Right kidney (tissue), 1 donor: ENCODE data around the gene CCDC85C.

ENCODE experiments used
- DNase-seq: peaks from one replicate; pipeline ENCODE4 v3.0.0-alpha.2; 2016

CCDC85C gene

GRCh38 chr14:99522025-99522401 lies 82.0 kb downstream of the CCDC85C start:
- DNase-seq, result no peak

- no peak for DNase-seq
Observed at GRCh38 chr14:99521176-99522024, 82.6 kb downstream of the CCDC85C start.

- no peak for DNase-seq
Observed at GRCh38 chr14:99520571-99521081, 83.4 kb downstream of the CCDC85C start.

- DNase-seq, result no peak
Observed at GRCh38 chr14:99519931-99520421, 84.0 kb downstream of the CCDC85C start.

- no peak for DNase-seq
Observed at GRCh38 chr14:99519347-99519881, 84.6 kb downstream of the CCDC85C start.

GRCh38 chr14:99518441-99519346 lies 85.3 kb downstream of the CCDC85C start:
- peak; percentile 74 for DNase-seq

- DNase-seq, result no peak
Observed at GRCh38 chr14:99517643-99518381, 86.2 kb downstream of the CCDC85C start.

- DNase-seq, result no peak
Observed at GRCh38 chr14:99516871-99517642, 87.0 kb downstream of the CCDC85C start.

GRCh38 chr14:99516156-99516870 lies 87.7 kb downstream of the CCDC85C start:
- DNase-seq, result no peak

GRCh38 chr14:99515301-99516155 lies 88.5 kb downstream of the CCDC85C start:
- no peak for DNase-seq

- DNase-seq, result no peak
Observed at GRCh38 chr14:99514552-99515300, 89.3 kb downstream of the CCDC85C start.

GRCh38 chr14:99513946-99514551 lies 90.0 kb downstream of the CCDC85C start:
- DNase-seq, result no peak

GRCh38 chr14:99513183-99513694 lies 90.8 kb downstream of the CCDC85C start:
- DNase-seq, result no peak

- DNase-seq, result no peak
Observed at GRCh38 chr14:99512571-99513182, 91.3 kb downstream of the CCDC85C start.

- no peak for DNase-seq
Observed at GRCh38 chr14:99512110-99512449, 91.9 kb downstream of the CCDC85C start.

GRCh38 chr14:99511421-99512109 lies 92.4 kb downstream of the CCDC85C start:
- DNase-seq, result no peak

- no peak for DNase-seq
Observed at GRCh38 chr14:99510556-99511139, 93.4 kb downstream of the CCDC85C start.
